DMS153 (cell line): ENCODE results near the gene ANKMY1.

Experiments used
- DNase-seq: peaks from one replicate; lab custom pipeline; 2025; lab: John Stamatoyannopoulos, UW

Gene ANKMY1

DNA sequence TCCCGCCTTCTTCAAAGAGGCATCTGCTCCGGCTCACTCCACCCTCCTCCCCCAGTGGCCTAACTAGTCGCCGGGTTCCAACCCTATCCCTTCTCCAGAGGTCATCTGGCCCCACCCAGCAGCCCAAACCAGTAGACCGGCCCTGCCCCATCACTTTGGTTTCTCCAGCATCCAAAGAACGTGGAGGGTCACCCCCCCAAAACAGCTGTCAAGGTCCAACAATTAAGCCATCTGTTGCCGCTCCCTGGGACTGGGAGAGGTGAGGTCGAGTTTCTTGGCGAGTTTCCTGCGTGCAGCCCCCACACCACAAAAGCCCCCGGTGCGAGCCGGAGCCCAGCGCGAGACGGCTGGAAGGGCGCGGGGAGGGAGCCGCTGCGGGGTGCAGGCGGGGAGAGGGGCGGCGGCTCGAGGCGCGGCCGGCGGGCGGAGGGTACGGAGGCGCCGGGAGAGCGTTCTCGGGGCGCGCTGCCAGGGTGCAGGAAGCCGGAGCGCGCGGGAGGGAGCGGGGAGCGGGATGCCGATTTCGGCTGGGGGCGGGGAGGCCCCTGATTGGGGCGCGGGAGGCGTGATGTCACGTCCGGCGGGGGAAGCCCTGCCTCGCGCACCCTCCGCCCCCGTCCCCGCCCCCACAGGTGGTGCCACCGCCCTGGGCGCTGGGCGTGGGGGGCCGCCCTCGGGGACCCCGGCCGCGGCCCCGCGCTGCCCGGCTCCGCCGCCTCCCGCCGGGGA is 122.9 kb downstream of the ANKMY1 start:
- DNase-seq = peak; percentile 71

DNA sequence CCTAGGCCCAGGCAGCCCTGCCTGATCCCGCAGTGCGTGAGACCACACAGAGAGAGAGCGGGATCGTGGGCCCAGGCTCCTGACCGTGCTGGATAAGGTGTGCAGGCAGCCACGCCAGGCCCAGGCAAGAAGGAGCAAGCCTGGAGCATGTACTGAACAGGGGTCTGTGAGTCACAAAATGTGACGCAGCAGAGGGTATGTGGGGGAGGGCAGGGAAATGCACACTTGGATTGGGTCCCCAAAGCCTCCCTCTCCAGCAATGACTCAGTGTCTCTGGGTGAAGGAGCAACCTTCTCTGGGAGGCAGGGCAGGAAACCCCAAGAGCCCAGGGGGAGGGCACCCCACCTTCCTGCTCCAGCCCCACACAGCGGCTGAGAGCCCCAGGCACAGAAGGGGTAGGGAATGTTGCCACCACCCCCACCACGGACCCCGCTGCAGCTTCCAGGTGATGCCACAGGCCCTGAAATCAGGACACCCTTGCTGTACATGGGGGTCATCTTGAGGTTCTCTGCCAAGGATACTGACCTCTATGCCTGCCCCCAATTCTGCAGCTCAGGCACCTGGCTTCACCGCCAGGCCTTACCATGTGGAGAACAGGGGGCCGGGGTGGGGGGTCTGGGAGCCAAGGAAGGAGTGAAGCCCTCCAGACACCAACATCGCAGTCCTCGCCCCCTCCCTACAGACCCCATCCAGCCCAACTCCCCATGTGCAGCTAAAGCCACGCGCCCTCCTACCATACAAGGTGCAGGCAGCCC is 123.6 kb downstream of the ANKMY1 start:
- no peak for DNase-seq

DNA sequence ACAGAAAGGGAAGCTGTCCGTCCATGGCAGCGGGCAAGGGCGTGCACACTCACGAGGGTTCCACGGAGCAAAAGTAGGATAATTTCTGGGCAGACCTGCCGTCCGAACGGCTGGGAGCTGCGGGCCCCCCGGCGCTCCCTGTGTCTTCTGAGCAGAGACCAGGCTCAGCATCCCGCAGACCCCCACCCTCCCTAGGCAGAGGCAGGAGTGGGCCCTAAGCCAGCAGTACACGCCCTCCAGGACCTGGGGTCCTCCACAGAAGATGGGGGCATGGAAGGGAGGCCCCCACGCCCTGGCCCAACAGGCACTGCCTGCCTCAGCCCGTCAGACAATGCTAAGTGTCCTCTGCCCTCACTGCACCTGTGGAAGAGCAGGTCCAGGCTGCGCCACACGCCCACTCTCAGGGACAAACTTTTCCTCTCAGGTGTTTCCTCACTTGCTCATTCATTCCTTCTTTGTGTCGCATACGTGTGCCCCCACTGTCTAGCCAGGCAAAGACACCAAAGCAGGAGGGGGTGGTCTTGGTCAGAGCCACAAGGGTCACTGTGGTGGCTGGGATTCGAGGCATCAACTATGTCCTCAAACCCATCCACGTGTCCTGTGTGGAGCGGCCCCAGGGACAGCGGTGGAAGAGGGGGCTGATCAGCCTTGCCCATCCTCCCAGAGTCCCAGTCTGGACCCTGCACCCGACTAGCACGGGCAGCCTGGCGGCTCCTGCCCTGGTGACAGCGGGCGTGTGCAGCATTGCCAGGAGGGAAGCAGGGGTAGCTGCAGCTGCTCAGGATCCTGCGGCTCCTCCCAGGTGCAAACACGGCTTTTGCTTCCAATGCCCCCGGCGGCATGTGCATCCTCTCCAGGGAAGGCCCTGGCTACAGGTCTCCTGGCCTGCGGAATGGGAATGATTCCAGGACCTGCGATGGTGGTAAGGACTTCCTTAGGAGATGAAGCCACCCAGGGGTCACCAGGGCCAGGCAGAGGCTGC is 124.7 kb downstream of the ANKMY1 start:
- no peak for DNase-seq

DNA sequence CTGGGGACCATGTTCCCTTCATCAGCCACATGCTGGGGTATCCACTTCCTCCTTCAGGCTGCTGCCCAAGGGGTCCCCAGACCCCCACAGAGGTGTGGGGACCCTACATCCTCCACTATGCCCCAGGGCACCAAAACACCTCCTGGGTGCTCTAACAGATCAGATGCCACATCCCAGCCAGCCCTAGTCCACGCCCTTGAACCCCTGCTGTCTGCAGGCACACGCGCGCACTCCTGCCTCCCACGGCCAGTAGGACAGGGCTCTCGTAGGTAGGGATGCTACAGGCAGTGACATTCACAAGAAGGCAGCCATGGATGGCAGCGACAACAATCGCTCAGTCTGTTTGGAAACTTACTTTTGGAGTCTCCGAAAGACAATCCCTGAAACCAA is 125.4 kb downstream of the ANKMY1 start:
- DNase-seq = no peak

DNA sequence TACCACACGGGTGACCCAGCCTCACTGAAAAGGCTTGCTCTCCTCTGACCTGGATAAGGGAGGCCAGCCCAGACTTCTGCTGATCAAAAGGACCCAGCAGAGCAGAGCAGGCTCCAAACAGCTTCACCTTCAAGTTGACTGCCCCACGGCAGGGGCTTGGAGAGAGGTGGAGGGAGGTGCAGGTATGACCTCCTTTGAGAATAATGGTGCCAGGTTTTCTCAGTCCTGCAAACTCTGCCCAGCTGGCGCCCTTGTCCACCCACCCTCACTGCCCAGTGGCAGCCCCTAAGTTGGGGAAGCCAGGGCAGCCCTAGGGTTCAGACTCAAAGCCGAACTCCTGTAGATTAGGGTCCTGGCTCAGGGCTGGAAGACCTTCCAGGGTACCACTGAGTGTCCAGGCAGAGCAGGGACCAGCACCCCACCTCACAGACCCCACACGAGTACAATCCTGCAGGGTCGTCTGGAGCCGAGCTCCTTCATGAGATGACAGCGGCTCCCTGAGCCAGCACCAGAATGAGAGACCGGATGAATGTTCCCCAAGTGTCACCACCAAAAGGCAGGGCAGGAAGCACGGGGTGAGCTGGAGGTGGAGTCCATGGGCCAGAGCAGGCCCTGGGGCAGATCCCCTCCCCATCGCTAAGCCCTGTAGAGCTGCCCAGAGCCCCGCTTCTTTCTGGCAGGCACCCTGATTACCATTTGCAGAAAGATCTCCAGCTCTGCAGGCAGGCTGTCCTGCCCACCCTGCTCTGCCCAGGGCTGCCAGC is 125.9 kb downstream of the ANKMY1 start:
- DNase-seq = no peak

DNA sequence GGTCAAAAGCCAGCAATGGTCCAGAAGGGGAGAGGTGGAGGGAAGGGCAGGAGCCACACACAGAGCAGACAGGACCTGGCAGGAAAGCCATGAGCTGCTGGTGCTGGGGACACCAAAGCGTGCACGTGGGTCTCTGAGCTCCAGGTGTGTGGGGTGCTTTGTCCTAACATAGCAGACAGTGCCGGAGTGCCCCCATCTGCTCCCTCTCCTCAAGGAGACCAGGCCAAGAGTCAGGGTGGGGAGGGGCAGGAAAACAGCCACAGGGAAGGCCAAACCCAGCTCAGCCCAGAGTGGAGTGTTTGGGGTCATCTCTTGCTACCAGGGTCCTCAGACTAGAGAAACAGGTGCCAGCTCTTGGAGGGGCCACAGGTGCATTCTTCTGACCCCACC is 126.5 kb downstream of the ANKMY1 start:
- DNase-seq = no peak

DNA sequence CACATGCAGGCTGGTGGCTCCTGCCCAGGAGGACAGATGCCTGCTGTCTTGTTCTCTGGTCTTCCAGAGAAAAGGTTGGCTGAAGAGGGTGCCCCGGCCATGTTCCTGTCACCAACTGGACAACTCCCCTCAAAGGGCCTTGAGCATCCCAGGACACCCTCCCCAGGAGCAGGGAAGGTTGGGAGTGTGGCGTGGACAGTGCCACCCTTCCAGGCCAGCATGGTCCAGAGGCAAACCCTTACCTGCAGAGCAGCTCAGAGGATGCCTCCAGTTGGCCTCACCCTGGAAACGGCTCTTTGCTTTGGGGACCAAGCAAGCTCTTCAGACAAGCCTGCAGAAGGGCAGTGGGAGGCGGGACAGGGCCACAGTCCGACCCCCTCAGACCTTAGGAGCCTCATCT is 127.2 kb downstream of the ANKMY1 start:
- no peak for DNase-seq

DNA sequence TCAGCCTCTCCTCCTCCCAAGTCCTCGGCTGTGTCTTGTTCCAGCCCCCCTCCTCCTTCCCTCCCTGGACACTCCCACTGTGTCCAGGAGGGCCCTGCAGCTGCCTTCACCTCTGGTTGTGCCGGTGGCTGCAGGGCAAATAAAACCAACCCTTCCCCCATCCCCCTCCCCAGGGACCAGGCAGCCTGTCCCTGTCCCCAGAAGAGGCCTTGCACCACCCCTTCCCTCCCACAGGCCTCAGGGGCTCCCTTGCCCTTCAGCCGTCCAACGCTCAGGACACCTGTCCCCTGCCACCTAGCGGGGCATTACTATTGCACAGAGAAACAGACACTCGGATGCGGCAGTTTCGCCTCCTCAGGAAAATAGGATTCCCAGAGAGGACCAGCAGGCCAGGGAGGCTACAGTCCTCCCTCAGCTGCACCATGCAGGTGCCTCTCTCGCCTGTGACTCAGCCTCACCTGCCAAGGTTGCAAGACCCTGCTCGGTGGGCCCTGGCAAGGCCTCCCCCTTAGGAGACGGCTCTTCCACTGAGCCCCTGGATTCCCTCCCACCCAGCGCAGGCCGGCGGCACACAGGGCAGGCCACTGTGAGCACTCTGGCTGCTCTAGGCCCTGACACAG is 127.8 kb downstream of the ANKMY1 start:
- DNase-seq = no peak
